Activated CD8-positive, alpha-beta memory T cell treated with anti-CD3 and anti-CD28 coated beads for 1 hour (primary cell): ENCODE measurements around the gene ASB15.
A peak's percentile ranks its signal among the peaks of the same experiment; 100 is the strongest.

Source experiments
- DNase-seq, 2 donors: peaks; one replicate each; pipeline ENCODE4 v3.0.0-alpha.2; 2020; ENCODE audit warnings: low read depth in 1 of 2; ENCODE audit errors: extremely low read depth in 1 of 2

Gene ASB15

GRCh38 chr7:123594813-123595241 is 6.8 kb upstream of the ASB15 start:
- DNase-seq = no peak

- no peak for DNase-seq
Observed at GRCh38 chr7:123598657-123599056, 3.0 kb upstream of the ASB15 start.

DNA sequence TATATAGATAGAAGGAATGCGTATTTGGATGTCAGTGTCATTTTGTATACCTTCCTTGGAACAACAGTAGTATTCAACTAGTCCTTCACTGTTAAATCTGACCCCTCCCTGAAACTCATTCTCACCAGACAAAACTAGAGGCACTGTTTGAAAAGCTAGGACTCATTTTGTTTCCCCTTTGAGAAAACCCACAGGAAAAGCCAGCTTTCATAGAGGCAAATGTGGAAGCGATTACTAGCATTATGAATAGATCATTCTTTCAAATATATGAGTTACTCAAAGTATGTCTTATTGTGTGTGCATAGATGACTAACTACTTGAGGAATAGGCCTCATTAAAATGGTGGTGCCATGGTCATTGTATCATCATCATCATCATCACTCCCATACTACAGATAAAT is 1.9 kb upstream of the ASB15 start:
- no peak for DNase-seq

GRCh38 chr7:123600876-123601275 is 745 bp upstream of the ASB15 start:
- no peak for DNase-seq

DNA sequence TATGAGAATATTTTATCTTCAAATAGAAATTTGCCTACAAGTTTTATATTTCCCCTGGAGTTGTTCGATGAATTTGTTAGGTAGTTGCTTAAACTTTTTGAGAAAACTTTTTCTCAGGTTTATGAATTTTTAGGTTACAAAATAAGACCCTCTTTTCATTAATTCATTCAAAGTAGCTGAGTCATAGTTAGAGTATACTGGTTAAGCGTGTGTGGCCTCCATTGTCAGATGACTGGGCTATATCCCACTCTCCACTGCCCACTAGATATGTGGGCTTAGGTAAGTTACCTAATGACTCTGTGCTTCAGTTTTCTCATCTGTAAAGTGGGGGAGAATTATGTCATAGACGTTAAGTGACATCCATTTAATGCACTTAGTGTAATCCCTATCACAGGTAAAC is 1.0 kb downstream of the ASB15 start:
- DNase-seq = no peak

GRCh38 chr7:123604739-123605138 is 3.1 kb downstream of the ASB15 start:
- no peak for DNase-seq

GRCh38 chr7:123607423-123607975 is 5.9 kb downstream of the ASB15 start:
- DNase-seq = no peak

DNA sequence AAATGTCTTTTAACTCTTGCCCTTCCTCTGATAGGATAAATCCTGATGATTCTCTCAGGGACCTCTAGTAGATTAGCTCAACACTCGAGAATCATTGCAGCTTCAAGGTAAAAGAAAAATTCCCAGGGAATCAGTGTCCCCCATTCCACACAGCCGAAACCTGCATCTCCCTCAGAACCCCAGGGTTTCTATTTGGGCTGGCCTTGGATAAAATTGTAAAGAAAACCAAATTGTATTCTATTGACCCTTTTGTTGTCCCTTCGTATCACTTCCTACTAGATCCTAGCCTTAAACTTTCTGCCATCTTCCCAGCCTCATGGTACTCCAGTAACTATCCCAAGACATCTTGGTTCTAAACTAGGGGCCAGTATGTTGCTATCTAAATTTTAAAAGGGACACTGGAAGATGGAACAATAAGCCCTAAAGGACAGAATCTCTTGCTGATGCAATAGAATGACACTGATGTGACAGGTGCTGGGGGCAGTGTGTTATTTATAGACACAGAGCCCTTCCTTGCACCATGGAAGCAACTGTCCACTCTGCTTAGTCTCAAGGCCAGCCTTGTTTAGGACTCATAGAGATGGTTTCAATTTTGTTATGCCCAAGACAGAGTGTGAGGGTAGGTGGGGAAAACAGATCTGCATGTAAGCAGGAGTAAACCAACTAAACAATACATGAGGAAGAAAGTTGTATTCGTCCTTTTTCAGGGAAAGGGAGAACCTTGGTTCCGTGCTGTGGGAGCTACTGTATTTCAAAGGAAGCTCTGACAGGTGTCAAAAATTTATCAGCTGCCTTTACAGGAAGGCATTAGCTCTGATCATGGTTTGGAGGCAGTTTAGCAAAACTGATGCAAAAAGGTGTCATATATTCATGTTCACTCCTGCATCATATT is 7.6 kb downstream of the ASB15 start:
- no peak for DNase-seq

DNA sequence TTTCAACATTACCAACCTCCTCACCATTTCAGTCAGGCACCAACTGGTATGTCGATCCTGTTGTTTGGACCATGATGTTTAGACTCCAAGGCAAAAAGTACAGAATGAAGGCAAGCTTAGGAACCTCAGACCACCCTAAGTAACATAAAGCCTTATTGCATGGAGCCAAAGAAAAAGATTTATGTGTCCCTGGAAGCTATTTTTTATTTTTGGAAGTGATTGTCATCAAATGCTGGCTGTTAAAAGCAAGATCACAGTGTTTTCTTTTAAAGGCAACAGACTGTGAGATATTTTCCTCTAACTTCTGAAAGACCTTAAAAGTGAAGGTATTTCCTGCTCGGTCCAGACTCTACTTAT is 8.2 kb downstream of the ASB15 start:
- no peak for DNase-seq

GRCh38 chr7:123612024-123612423 is 10.4 kb downstream of the ASB15 start:
- DNase-seq = no peak

GRCh38 chr7:123615344-123615743 is 13.7 kb downstream of the ASB15 start:
- DNase-seq = no peak

GRCh38 chr7:123616223-123616622 is 14.6 kb downstream of the ASB15 start:
- DNase-seq = no peak

- DNase-seq = no peak
Observed at GRCh38 chr7:123621707-123622106, 20.1 kb downstream of the ASB15 start.

DNA sequence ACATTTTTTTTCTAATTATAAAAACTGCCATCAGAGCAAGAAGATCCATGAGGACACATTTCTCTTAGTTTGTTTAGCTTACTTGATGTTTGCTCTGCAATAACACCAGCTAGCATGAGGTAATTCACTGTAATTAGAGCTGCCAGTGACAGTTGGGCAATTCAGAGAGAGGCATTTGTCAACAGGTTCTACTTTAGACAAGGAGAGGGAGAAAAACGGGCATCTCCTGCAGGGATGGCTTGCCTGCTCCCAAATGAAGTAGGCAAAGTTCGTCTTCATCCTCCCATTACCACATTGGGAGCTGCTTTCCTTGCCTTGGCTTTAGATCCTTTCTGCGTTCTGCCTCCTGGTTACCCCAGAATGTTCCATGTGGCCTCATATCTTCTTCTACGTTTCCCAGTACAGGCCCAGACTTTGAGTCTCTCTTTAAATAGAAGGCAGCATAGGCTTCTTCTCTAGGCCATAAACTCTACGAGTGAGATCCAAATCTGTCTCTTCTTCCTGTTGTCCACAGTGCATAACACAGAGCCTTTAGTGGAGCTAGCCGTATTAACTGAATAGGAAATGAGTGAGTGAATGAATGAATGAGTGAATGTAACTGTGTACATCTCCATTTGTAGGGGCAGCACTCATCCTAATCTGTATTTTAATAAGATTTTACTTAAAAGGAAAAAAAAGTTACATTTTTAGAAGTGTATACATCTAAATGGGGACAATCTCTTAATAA is 21.2 kb downstream of the ASB15 start:
- no peak for DNase-seq

GRCh38 chr7:123624527-123625183 is 23.0 kb downstream of the ASB15 start:
- DNase-seq = peak; percentile 3 to 45

- no peak for DNase-seq
Observed at GRCh38 chr7:123625254-123625653, 23.6 kb downstream of the ASB15 start.

DNA sequence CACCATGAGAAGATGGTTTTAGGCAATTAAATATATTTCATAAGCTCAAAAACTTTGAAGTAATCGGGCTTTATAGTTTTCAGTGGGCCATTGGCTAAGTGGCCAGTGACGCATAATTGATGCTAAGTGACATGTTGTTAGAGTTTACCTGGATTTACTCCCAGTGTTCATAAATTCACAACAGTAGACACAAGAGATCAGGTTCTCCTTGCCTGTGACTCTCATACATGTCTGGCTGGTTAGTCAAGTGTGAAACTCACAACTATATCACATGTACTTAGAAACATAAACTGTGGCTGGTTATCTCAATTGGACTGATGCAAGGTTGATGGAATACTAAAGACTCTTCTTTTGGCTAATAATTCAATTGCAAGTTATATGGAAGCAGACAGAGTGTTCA is 26.2 kb downstream of the ASB15 start:
- no peak for DNase-seq

GRCh38 chr7:123628829-123629228 is 27.2 kb downstream of the ASB15 start:
- no peak for DNase-seq

DNA sequence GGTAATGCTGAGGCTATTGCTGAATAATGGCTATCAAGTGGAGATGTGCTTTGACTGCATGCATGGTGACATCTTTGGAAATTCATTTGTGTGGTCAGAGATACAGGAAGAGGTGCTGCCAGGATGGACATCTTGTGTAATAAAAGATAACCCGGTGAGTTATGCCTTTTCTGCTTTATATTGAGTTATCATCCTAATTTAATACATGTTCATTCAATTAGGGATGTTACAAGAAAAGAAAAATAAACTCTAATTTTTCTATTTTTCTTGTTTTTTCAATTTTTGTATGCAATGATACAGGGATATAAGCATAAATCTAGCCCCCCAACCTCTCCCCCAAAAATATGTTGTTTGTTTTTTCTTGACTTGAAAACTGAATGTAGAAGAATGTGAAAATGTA is 27.7 kb downstream of the ASB15 start:
- DNase-seq = no peak

GRCh38 chr7:123632808-123633207 is 31.2 kb downstream of the ASB15 start:
- no peak for DNase-seq

DNA sequence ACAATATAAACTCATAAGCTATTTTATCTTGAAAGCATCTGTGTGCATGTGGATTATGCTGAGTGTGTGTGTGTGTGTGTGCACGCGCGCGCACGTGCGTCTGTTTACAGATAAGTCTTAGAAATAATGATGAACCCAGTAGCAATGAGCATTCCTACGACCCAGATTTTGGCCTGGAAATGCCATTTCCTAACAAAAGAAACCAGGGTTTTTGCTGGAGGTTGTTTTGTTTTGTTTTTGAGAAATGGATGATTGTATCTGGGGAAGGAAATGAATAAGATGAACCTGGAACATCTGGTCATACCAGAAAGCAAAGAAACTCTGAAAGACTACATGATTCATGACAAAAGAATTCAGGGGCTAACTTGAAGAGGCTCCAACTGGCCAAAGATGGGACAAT is 31.9 kb downstream of the ASB15 start:
- no peak for DNase-seq
